T47D (cell line): Measurements from ENCODE around the gene PIK3R3.

Experiments used
- DNase-seq, 2 experiments: peaks; one replicate each; pipeline versions ENCODE4 v3.0.0 to v3.0.0-alpha.2; 2011 to 2012; ENCODE audit warnings: low read depth in 1 of 2, low spot score in 1 of 2
- JUND ChIP-seq: IDR thresholded peaks from 2 replicates; pipeline ENCODE4 v1.6.1; 2012; ENCODE audit warnings: low read depth
- in situ Hi-C: cut with HindIII; loops from 2 replicates; pipeline ENCODE4 v1.10.0; 2016; ENCODE audit warnings: low sequenced_read_pairs, low pct_unique_long_range_greater_than_20kb

Gene PIK3R3

GRCh38 chr1:46171351-46171750 lies 38.9 kb upstream of the PIK3R3 start:
- in situ Hi-C loops: no loop called here
- TF ChIP-seq JUND: no peak
- DNase-seq: no peak

GRCh38 chr1:46169811-46170454 lies 37.5 kb upstream of the PIK3R3 start:
- no peak for DNase-seq
- in situ Hi-C loops: no loop called here
- no peak for TF ChIP-seq JUND

DNA sequence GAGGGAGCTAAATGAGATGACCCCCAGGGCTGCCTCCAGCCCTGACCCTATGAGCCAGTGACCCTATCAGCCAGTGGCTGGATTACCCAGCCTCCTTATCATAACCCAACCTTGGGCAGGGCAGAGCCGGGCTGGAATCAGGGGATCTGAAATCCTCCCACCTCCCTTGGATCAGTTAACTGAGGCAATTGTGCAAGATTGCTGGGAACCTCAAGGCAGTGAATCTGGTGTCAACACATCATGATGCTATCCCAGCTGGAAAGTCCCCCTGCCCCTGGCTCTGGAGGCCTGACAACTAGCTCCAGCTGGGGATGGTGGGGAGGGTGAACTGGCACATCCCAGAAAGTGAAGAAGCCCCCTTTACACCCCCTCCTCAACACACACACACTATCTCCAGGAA lies 36.0 kb upstream of the PIK3R3 start:
- in situ Hi-C loops: no loop called here
- no peak for TF ChIP-seq JUND
- DNase-seq: no peak

- no peak for DNase-seq
- in situ Hi-C loops: no loop called here
Measured at GRCh38 chr1:46166521-46167462, 34.4 kb upstream of the PIK3R3 start.

DNA sequence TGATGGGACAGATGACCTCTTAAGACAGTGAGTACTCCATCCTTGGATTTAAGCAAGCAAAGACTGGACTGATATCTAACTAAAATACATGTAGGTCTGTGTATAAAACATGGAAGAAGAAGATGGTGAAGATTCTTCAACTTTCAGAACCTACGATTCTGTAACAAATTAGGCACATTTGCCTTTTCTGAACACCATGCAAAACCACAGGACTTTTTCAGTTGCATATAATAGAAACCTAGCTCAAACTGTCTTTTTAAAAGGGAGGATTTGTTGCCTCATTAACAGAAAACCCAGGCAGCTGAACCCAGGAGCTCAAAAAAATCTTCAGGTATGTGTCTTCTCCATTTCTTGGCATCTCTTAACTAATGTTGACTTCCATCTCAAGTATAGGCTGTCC lies 27.8 kb upstream of the PIK3R3 start:
- in situ Hi-C loops: no loop called here
- no peak for DNase-seq

More at GRCh38 chr1:46166521-46167462, 34.4 kb upstream of the PIK3R3 start:
- TF ChIP-seq JUND: no peak

DNA sequence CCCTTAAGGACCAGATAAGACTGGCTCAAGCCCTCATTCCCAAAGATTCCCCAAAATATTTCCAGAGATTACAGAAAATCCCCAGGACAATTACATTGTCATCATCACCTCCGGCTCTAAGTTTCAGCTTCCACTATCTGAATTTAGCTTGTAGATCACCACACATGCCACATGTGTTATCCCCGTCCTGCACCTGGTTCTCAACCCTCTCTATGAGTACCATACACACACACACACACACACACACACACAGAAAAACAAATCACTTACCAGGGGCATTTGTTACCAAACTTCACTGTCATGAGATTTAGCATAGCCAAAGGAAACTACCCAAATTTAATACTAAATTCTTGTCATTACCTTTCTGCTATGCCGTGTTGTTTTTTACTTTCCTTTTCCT lies 27.1 kb upstream of the PIK3R3 start:
- no peak for DNase-seq
- in situ Hi-C loops: no loop called here
- TF ChIP-seq JUND: no peak

More for the DNA sequence above, 27.8 kb upstream of the PIK3R3 start:
- TF ChIP-seq JUND: no peak

DNA sequence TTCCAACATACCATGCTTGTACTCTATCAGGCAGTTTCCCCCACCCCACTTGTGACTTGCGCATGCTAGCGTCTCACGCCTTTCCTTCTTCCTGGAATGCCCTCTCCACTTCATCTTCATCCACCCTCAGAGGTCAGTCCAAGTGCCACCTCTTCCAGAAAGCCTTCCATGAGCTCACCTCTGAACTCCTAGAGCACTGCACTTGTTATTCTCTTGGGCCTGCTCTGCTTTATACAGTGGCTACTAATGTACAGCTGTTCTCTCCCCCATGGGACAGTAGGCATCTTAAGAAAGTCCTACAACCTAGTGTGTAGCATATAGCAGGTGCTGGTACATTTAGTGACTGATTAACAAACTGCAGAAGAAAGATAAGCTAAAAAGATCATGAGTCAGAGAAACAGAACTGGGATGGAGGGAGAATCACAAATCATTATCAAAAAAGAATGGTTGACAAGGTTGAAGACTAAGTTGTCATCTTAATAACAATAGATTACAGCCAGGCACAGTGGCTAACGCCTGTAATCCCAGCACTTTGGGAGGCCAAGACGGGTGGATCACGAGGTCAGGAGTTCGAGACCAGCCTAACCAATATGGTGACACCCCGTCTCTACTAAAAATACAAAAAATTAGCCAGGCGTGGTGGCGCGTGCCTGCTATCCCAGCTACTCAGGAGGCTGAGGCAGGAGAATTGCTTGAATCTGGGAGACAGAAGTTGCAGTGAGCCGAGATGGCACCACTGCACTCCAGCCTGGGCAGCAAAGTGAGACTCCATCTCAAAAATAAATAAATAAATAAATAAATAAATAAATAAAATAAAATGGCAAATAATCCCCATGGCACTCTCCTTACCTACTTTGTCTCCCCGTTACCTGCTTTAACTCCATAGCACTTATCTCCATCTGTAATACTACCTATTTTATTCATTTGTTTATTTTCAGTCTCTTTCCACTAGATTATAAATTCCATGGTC lies 26.2 kb upstream of the PIK3R3 start:
- in situ Hi-C loops: no loop called here
- DNase-seq: no peak
- TF ChIP-seq JUND: no peak

DNA sequence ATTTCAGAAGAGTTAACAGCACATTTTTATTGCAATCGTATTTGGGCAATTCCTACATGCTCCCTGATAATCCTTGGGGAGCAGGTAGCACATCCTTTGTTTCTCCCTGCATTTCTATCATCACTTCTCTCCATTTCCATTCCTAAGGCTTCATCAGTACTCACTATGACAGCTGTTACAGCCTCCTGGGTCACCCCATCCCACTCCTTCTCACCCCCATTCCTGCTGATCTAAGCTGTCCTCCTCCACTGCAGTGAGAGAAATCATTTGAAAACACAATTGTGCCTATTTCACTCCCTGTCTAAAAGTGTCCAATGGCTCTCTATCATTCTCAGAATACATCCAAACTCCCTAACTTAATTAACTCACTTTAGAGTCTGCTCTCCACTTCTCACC lies 25.5 kb upstream of the PIK3R3 start:
- no peak for TF ChIP-seq JUND
- in situ Hi-C loops: no loop called here
- DNase-seq: no peak

DNA sequence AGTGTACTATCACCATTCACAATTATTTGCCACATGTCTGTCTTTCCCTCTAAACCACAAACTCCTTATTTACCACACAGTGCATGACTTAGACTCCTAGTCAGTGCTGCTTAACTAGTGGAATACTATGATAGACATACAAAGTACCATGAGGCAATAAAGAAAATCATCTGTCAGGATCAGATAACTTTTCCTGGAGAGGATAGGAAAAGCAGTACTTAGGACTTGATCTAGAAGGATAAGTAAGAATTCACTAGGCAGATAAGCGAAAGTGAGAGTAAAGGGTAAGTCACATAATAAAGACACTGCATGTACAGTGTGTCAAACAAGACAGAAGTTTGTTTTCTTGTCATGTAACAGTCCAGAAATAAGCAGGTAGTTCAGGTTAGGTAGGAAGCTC lies 21.3 kb upstream of the PIK3R3 start:
- no peak for TF ChIP-seq JUND
- no peak for DNase-seq
- in situ Hi-C loops: no loop called here

DNA sequence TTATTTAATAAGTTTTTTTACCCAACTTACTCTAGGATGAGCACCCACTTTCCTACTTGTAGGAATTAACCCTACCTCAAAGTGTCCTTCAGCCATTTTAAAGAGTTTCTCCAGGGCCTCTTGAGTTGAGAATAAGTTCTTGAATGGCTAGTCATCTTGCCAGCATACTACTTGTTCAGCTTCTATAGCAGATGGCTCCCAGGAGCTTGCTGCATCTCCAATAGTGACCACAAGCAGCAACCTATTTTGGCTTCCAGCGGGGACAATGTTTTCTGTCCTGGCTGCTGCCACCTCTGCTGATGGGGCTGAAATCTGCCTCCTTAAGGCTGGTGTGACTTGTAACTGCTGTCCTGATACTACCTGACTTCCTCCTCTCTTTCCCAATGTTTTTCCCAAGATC lies 20.8 kb upstream of the PIK3R3 start:
- no peak for TF ChIP-seq JUND
- in situ Hi-C loops: no loop called here
- no peak for DNase-seq

- no peak for TF ChIP-seq JUND
- no peak for DNase-seq
- in situ Hi-C loops: no loop called here
Measured at GRCh38 chr1:46152016-46152415, 19.6 kb upstream of the PIK3R3 start.

DNA sequence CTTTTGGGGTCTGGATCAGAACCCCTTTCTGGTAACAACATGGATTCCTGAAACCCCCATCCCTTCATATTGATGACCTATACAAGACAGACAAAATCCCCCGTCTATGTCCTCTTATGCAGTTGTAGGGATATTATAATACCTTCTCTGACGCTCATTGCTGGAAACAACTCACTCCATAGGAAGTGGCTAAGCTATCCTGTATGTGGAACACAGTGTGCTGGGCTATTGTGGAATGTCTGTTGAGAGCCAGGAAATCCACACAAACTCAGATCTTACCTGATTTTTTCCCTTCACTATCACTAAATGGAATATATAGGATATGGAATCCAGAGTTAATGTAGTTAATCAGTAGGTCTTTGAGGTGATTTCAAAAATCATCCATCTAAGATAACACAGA lies 17.7 kb upstream of the PIK3R3 start:
- in situ Hi-C loops: no loop called here
- DNase-seq: no peak
- TF ChIP-seq JUND: no peak
